G401 (cell line): ENCODE results near the gene EPB41L1. TPM values are rescaled to one million over a fixed set of nuclear protein-coding genes. Genes with fewer than 3 reads are reported as not detected.

ENCODE experiments used
- DNase-seq: peaks from one replicate; pipeline ENCODE4 v3.0.0-alpha.2; 2015; ENCODE audit warnings: low spot score
- in situ Hi-C: cut with HindIII; loops from 2 replicates; pipeline ENCODE4 v1.10.0; 2016; ENCODE audit warnings: low sequenced_read_pairs, mixed read lengths
- total RNA-seq: library from RNA; depleted of rRNA; stranded (reverse); fragments of >200 nt; shearing (Covaris generic); gene quantifications from 2 replicates; pipeline ENCODE4 v1.2.3, GENCODE V29; 2014

Gene EPB41L1
- total RNA-seq, 1 experiment from 2014 or later, result 22.7 TPM

DNA sequence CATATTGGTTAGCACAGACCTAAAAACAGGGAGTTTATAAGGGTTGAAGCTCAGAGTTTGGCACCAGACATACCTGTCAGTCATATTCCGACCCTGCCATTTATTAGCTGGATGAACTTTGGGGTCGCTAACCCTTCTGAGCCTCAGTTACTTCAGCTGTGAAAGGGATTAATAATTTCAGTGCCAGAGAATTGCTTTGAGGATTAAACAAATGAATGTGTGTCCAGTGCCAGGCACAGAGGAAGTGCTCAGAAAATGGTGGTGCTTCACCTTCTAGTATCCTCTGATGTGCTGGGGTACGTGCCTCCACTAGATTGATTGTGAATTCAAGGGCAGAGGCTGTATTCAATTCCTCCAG is 4.1 kb upstream of the EPB41L1 start:
- DNase-seq, result no peak
- in situ Hi-C loops, result no loop called here

DNA sequence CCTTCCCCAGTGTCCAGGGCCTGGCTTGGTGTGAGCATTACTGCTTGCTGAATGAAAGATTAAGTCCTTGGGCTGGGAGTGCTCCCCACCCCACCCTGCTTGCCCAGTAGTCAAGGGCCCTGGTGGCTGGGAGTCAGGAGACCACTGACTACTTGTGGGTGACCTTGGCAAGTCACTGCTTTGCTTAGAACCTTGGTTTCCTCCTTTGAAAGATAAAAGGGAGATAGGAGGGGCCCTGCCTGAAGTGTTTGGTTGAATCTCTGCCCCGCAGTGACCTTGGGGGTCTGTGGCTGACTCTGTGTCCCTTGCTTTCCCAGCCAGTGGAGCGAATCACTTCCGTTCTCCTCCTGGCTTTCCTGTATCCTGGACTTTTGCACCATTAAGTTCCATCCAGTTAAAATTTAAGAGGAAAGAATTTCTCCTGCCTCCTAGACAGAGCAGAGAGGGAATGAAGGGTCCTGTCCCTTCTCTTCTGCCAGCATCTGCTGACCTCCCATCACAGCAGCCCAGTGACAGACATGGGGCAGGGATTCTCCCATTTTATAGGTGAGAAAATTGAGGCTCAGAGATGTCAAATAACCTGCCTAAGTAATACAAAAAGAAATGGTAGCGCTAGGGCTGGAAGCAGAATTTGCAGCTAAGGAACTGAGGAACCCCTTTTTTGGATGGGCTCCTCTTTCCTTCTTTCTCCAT is 3.5 kb upstream of the EPB41L1 start:
- DNase-seq, result no peak
- in situ Hi-C loops, result no loop called here

DNA sequence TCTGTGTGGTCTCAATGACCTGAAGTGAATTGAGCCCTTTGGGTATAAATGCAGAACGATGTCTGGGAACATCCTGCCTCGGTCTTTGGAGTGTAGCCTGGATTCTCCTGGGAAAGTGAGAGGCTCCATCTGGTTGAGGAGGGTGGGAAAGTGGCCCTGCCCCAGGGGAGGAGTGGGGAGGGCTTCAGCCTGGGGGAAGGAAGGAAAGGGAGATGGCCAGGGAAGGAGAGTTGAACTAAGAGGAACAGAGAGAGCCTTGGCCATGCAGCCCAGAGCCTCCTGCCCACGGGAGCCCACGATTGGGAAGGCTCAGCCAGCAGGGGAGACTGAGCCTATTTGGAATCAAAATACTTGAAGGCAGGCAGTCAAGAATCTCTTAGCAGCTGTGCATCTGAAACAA is 2.3 kb upstream of the EPB41L1 start:
- DNase-seq, result no peak
- in situ Hi-C loops, result no loop called here

DNA sequence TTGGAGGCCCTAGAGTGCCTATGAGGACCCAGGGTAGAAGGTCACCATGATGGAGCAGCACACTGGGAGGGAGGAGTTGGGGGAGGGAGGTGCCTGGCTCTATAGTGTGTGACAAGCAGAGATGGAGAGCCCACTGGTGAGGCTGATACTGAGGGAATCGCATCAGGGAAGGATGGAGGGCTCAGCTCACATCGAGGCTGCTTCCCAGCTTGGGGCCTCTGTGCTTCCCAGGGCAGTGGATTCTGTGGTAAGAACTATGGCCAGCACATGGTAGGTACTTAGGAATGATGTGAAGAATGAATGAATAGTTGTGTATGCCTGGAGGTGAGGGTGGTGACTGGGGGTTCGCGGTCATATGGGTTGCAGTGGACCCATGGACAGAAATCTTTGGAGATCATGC is 1.3 kb upstream of the EPB41L1 start:
- DNase-seq, result no peak
- in situ Hi-C loops, result no loop called here

DNA sequence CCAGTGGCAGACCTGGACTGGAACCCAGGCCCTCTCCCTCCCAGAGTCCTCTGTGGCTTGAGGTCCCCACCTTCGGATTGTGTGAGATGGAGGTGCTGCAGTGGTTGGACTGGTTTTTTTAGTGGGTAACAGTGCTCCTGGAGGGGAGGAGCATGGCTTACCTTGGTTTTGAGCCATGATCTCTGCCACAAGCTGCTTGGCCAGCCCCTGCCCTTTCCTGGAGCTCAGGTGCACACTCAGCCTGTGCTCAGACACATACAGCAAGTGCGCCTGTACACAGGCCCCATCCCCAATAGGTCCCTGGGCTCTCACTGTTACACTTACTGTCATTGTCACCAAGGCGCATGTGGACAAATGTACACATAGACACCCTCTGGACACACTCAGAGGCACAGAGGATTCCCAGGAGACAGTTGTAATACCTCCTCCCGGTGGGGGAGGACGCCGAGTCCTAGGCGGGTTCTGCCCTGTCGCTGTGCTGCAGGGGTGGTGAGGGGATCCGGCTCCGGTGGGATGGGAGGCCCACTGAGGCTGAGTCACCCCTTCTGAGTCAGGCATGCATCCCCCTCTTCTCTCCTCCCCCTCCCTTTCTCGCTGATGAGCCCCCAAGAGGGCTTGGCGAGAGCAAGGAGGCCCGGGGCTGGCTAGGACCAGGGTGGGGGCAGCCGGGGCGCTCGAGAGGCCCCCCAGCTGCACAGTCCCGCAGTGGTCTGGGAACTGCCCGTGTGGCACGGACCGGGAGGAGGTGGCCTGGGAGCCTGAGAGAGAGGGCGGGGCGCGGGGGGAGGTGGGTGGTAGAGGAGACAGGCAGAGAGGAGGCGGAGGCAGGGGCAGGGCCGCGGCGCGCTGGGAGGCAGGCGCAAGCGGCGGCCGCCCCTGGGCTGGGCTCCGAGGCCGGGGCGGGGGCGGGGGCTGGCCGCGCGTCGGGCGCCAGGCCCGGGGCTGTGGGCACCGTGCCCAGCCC is 522 bp upstream of the EPB41L1 start:
- in situ Hi-C loops, result no loop called here
- DNase-seq, result peak; percentile 67

DNA sequence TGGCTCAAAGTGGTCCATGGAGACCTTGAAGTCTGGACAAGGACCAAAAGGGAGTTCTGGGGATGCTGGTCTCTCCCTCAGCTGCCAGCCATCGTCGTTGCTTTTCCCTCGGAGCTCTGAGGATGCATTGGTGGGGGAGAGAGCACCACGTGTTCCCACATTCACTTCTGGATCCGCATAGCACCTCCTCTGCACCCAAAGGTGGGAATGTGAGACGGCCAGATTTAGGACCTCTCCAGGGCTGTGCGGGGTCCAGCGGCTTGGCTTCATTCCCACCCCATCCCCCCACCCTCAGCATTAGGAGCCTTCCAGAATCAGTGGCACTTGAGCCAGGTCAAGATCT is 1.1 kb downstream of the EPB41L1 start:
- DNase-seq, result no peak
- in situ Hi-C loops, result no loop called here

DNA sequence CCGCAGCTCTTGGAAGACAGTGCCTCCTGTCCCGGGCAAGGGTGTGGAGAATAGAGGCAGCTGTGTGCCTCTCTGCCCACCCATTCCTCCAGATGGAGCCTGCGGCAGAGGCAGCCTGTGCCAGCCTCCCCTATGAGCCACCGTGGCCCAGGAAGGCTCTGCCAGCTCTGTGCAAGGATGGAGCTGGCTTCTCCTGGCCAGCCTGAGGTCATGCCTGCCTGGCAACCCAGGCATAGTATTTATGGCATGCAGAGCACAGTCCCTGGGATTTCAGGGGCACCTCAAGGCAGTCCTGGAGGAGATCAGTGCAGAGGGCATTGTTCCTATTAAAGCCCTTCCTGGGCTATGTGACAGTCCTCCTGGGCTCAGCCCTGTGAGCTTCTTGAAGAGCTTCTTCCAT is 1.5 kb downstream of the EPB41L1 start:
- in situ Hi-C loops, result no loop called here
- DNase-seq, result peak; percentile 58

DNA sequence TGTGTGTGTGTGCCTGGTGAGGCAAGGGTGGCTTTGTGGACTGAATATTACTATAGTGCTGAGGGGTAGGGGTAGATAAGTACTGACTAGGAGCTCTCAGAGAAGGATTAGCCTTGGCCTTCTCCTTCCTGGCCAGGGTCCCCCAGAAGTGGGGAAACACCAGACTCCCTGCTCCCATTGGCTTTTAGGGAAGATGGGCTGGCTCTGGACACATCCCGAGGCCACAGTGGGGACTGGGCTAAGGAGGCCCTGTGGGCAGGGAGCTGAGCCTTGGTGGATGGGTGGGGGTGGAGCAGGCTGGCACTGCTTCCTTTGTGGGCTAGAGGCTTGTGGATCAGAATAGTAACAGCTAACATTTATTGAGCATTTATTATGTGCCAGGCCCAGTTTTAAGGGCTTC is 3.1 kb downstream of the EPB41L1 start:
- in situ Hi-C loops, result no loop called here
- DNase-seq, result no peak

DNA sequence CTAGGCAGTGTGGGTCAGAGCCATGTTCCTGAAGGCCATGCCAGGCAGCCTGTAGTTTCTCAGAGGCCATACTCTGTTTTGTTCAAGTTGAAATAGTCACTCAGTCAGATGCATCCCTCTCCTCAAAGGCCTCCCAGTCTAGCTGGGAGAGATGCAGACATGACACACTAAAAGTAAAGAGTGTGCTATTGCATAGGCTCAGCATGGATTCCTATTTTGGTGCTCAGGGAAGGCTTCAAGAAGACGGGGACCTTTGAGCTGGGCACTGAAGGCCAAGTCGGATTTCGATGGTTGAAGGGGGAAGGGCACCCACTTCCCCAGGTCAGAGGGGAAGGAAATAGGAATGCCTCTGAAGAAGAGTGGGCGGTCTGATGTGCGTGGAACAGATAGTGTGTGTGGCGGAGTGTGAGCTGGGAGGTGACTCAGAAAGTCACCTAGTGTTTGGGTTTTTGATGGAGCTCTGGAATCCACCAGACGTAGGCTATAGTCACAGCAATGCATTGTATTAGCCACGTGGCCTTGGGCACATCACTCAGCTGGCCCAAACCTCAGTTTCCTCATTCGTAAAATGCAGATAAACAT is 3.7 kb downstream of the EPB41L1 start:
- in situ Hi-C loops, result no loop called here
- no peak for DNase-seq

DNA sequence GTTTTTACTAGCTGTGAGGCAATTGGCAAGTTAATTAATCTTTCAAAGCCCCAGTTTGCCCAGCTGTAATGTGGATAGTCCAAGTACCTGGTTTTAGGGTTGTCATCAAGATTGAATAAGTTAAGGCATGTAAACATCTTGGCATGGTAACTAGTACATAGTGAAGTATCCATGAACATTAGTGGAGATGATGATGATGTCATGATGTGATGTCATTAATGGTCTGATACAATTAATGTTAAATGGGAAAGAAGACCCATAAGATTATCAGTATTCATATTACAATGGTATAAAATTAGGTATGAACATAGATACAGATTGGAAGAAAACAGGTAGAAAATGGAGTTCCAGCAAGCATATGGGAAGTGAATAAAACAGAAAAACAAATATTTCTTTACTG is 5.3 kb downstream of the EPB41L1 start:
- in situ Hi-C loops, result no loop called here
- no peak for DNase-seq

DNA sequence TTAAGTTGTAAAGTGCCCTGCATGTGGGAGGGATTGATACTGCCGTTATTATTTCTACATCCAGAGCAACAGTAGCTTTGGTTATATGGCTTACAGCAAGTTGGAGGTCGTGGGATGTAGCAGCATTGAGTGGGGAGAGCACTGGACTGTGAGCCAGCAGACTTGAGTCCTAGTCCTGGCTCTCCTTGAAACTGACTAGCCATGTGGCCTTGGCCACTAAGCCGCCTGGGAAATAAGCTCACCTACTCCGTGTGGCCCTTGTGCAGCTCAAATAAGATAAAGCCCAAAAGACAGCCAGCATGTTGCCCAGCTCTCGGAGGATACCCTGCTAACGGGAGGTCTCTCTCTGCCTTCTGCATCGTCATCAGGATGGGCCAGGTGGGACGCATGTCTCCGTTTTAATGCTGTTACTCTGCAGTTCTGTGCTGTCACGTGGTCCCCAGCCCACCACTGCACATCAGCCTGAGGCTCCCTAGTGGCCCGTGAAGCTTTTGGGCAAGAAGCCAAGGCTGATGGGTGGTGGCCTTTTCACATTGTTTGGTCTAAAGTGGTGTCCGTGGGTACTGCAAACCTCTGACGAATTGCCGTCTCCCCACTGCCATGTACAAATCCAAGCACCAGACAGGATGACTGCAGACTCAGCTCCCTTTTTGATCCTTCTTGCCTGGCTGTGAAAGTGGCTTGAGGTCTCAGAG is 7.9 kb downstream of the EPB41L1 start:
- no peak for DNase-seq
- in situ Hi-C loops, result no loop called here

DNA sequence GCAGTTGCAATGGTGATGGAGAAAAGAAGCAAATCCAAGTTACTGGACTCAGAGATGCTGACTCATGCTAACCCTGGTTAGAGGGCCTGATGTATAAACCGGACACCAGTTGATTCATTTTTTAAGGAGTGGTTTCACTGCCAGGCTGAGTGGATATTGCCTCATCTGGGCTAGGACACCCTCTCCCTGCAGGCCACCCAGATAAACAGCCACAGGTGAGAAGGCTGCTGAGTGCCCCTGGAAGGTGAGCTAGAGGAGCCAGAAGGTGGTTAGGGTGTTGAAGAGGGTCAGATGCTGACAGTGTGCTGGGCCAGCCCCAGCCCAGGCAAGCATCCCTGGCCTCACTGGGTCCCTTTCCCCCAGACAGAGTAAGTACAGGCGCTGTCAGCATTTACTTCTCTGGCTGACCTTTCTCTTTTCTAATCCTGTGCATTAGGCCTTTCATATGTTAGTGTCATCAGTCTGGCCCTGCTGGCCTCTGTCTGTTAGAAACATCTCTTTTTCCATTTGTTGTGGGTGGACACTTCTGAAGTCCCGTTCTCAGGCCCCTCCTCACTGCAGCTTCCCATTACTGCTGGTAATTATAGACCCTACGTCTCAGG is 13.5 kb downstream of the EPB41L1 start:
- in situ Hi-C loops, result no loop called here
- no peak for DNase-seq

DNA sequence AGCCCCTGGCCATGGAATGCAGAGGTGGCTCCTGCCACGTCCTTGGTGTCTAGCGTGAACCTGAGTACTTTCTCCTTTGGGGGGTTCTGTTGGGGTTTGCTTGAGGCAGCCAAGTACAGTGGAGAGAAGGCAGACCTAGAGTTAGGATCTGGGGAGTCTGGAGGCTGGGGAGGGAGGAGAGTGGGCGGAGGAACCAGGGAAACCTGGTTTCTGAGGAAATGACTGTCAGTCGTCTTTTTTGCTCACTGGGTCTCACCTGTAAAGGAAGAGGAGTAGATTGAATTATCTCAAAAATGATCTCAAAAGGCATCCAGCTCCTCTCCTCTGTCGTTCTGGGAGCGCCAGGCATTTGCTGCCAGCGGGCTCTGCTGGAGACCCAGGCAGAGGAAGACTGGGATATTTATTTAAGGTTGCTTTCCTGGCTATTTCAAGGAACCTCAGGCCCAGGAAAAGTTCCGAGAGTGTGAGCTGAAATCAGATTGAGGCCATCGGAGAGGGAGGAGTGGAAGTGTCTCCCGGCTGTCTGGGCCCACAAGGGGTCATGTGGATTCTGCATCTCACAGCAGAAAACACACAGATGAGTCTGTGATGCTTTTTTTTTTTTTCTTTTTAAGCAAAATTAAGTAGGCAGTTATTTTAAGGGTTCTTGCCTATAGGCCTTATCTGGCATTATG is 16.1 kb downstream of the EPB41L1 start:
- peak; percentile 28 for DNase-seq
- in situ Hi-C loops, result no loop called here

DNA sequence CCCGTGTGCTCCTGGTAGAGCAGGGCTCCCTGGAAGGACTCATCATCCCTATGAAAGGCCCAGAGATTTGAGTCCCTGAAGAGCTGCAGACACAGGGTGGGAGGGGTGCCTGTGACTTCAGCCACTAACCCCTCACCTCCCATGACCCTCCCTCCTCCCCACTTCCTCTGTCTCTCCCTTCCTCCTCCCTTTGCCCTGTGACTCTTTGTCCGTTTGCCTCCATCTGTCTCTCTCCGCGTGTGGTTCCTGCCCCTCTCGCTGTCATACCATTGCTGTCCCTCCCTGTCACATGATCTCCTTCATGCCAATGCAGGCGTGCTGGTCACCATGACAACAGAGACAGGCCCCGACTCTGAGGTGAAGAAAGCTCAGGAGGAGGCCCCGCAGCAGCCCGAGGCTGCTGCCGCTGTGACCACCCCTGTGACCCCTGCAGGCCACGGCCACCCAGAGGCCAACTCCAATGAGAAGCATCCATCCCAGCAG is 19.0 kb downstream of the EPB41L1 start:
- DNase-seq, result peak; percentile 93
- in situ Hi-C loops, result no loop called here

DNA sequence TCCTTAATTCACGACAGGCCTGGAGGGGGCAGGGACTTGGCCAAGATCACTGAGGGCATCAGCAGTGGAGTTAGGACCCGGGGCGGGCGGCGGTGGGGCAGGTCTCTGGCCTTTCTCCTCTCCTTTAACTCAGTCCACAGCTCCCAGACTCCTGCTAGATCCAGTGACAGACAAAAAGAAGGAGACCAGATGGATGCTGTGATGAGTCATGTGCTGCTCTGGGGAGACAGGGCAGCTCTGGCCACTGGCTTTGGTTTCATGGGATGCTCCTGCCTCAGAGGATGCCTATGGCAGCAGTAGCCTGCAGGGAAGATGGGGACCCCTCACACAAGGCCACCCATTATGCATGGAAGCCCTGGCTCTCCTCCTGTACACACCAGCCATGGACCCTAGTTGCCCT is 20.5 kb downstream of the EPB41L1 start:
- in situ Hi-C loops, result no loop called here

DNA sequence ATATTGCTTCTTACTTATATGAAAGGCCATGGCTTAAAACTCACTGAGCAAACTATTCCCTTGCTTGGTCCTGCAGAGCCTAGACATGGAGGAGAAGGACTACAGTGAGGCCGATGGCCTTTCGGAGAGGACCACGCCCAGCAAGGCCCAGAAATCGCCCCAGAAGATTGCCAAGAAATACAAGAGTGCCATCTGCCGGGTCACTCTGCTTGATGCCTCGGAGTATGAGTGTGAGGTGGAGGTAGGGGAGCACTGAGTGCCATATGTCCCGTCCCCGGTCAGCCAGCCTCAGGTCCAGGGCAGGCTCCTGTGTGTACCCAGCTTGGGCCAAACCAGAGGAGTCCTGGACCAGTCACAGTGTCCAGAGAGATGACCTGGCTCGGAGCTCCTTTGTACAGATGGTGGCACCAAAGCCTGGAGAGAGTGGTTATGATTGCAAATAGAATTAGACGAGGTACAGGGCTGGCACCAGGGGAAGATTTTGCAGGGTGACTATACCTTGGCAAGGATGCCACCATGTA is 21.0 kb downstream of the EPB41L1 start:
- in situ Hi-C loops, result no loop called here
- peak; percentile 99 for DNase-seq

More for the DNA sequence above, 20.5 kb downstream of the EPB41L1 start:
- DNase-seq, result peak; percentile 58

DNA sequence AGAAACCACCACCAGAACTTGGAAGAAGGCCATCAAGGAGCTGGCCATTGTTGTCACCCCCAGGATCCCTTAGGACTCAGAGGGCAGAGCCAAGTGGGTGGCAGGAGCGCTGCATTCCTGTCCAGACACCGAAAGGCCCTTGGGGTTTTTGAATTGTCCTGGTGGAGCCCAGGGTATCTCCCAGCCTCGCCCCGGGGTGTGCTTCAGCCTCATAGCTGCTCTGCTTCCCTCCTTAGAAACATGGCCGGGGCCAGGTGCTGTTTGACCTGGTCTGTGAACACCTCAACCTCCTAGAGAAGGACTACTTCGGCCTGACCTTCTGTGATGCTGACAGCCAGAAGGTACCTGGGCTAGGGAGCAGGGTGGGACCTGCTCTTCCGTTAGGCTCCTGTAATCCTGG is 23.2 kb downstream of the EPB41L1 start:
- in situ Hi-C loops, result no loop called here
- DNase-seq, result no peak

DNA sequence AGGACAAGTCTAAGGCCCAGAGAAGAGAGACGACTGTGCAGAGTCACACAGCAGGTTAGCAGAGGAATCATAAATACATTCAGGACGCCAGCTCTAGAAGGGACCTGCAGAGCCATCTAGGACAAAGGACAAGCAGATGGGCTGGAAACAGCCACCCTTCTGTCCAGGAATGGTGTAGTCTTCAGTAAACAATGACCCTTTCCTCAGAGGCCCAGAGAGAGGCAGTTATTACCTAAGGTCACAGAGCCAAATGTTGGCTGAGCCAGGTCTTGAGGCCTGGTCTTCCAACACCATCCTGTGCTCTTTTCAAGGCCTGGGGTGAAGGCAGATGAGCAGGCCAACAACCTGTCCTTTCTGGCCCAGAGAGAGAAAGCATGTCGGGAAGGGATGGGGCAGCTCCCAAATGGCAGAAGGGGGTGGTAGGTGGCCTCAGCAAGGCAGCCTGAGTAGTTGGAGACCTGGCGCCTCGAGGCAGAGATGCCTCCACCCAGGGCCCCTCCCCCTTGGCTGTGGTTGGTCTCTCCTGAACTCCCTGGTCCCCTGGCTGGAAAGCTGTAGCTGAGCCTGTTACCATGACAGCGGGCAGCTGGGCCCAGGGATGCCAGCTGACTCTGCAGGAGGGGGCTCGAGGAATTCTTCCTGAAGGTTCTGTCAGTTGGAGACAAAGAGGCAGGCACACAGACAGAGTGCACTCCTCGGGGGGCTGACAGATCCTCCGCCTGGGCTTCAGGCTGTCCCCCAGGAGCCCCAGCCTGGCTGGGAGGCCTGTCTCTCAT is 24.8 kb downstream of the EPB41L1 start:
- in situ Hi-C loops, result no loop called here
- peak; percentile 97 for DNase-seq
